Heart right ventricle (tissue), 16 donors: ENCODE data around the gene NAXD. TPM values are rescaled to one million over a fixed set of nuclear protein-coding genes. Genes with fewer than 3 reads are reported as not detected.

Experiments
- ATAC-seq, 8 donors: fragments of 200-7000 bp; cut with Tn5 transposase; one replicate each; pipeline ENCODE4 v1.9.1; 2020; ENCODE audit warnings: mild to moderate bottlenecking in 8 of 8, moderate library complexity in 8 of 8, moderate number of reproducible peaks in 1 of 8
- DNase-seq, 2 donors: peaks; one replicate each; pipeline ENCODE4 v3.0.0-alpha.2; 2020
- H3K27ac ChIP-seq, 10 donors: fragments of 200-600 bp; sonication (generic) in 2 of 10; one replicate each; pipeline versions ENCODE4 v1.5.0 to v1.8.0; 2020 to 2022; ENCODE audit warnings: mild to moderate bottlenecking in 3 of 10
- H3K27me3 ChIP-seq, 7 donors: fragments of 200-600 bp; one replicate each; pipeline ENCODE4 v1.8.0; 2021 to 2022; ENCODE audit warnings: mild to moderate bottlenecking in 2 of 7
- H3K36me3 ChIP-seq, 9 donors: fragments of 200-600 bp; sonication (generic) in 1 of 9; one replicate each; pipeline versions ENCODE4 v1.5.0 to v1.8.0; 2020 to 2022; ENCODE audit warnings: mild to moderate bottlenecking in 2 of 9
- H3K4me1 ChIP-seq, 9 donors: fragments of 200-600 bp; sonication (generic) in 1 of 9; one replicate each; pipeline versions ENCODE4 v1.5.0 to v1.8.0; 2020 to 2022; ENCODE audit warnings: mild to moderate bottlenecking in 4 of 9
- H3K4me3 ChIP-seq, 10 donors: fragments of 200-600 bp; sonication (generic) in 2 of 10; one replicate each; pipeline versions ENCODE4 v1.5.0 to v1.8.0; 2020 to 2022; ENCODE audit warnings: mild to moderate bottlenecking in 7 of 10, moderate library complexity in 2 of 10
- H3K9me3 ChIP-seq, 11 donors: fragments of 200-600 bp in 10 of 11; sonication (generic) in 2 of 11; one replicate each; pipeline versions ENCODE4 v1.5.0 to v1.8.0; 2013 to 2022; ENCODE audit warnings: mild to moderate bottlenecking in 2 of 11, control low read depth in 1 of 11, moderate library complexity in 1 of 11
- WGBS, 2 donors: extraction: QIAGEN DNeasy Blood & Tissue Kit; methylation state at CpG; one replicate each; pipeline ENCODE4 v1.1.7; 2013; ENCODE audit warnings: inconsistent platforms in 1 of 2; 5-methylcytosine and 5-hydroxymethylcytosine counted together
- intact Hi-C, 10 donors: fragments of 100-400 bp; cut with DNase I; formaldehyde crosslinking; loops; one replicate each; pipeline versions ENCODE4 v1.11.1 to v1.14.2; 2022
- polyA plus RNA-seq, 2 donors: library from polyadenylated mRNA; stranded (reverse); fragments of 200-250 nt; gene quantifications; one replicate each; pipeline ENCODE4 v1.2.3, GENCODE V29; 2013
- total RNA-seq, 10 donors: library from RNA; stranded (reverse); fragmentation: NEBNext Ultra II Directional in 3 of 10; extraction: Animal tissue kit (Norgen Biotek cat#: 25700) in 3 of 10; gene quantifications; one replicate each; pipeline versions ENCODE4 v1.2.1 to v1.2.4, GENCODE V29; 2021 to 2023
- TF ChIP-seq, protein P1 (sequence below), 9 donors: fragments of 200-600 bp; sonication (generic) in 2 of 9; IDR thresholded peaks; one replicate each; pipeline versions ENCODE4 v1.5.0 to v1.8.0; 2021 to 2022; ENCODE audit warnings: antibody characterized with exemption in 9 of 9, mild to moderate bottlenecking in 5 of 9, moderate library complexity in 1 of 9
- donor health status: Arrhythmogenic right ventricular cardiomyopathy.
- donor health status: ischemic (EF 13 %, LVEDD 7.1; RV severe dilation, severe dysfunction).
- donor health status: healthy with polysubstance abuse.
- donor health status: DM: no; HTN: yes; CAD: no.
- donor health status: DM: no; HTN: no; CAD: no.
- donor health status: ischemic (EF 25% LVEDD 6.9; RV normal size, moderate dysfunction).
- donor health status: ischemic (EF 25% LVEDD 5.7; RV mildly dilated, moderate dysfunction).
- donor health status: healthy.
- donor health status: DM: yes; HTN: yes; CAD: no.
- donor health status: Ischemic cardiomyopathy.
- donor health status: ischemic (EF 35%, LVEDD 5.7; RV mildly dilated, moderate dysfunction).
- donor health status: nonischemic (EF 11% LVEDD 7.7; RV severe dilation, severe dysfunction).
- donor health status: DM: yes; HTN: yes; CAD: no.
- donor health status: PGD.
- donor health status: ischemic (EF 29% LVEDD 5.4; RV normal size, mild dysfunction).
- donor health status: nonischemic (EF 23%, LVEDD 6.1; RV moderate dilation, normal function).

The NAXD gene
- total and polyA plus RNA-seq, 12 donors: 22.1 to 43.4 (median 27.8) TPM

DNA sequence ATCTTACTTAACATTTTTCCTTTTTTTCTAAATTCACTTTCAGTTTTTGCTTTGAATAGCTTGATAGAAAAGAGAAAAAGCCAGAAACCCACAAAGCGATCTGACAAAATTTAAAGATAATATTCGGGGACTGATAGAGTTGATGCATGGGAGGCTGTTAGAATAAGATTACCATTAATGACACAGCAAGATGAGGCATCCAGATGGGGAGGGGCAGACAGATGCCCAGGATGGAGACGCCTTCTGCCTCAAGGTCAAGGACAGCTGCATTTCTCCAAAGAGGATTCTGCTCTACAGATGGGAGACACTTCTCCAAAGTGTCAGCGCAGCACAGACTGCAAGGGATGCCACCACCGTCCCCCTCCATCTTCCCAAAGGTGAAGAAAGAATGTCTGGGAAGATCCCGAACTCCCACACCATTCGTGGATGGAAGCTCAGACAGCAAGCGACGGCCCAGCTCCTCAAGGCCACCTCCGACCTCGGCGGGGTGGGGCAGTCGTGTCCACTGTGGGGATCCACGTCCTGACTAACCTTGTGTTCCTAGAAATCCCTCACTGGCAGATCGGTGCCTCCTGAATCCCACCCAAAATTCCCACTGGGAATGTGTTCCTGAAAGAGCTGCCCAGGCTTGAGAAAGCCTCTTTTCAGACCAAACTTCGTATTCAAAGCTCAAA, 32.9 kb downstream of the NAXD start:
- DNase-seq (no peak), ATAC-seq (no peak)
- WGBS, 2 donors: 82 to 86% methylated on average over 16 of the region's 16 CpGs
- Histone ChIP-seq H3K27me3 (no peaks in the 10 kb centered on the region), H3K4me1 (peaks cover 0 to 12% (median 4%) of the 10 kb centered on the region in 9 donors), H3K9me3 (no peaks in the 10 kb centered on the region), H3K27ac (no peak overlapping the region), H3K36me3 (peaks cover 0 to 79% (median 7%) of the 10 kb centered on the region in 9 donors), H3K4me3 (no peak overlapping the region)
- intact Hi-C loops: no loop called here
- TF ChIP-seq, protein P1, sequence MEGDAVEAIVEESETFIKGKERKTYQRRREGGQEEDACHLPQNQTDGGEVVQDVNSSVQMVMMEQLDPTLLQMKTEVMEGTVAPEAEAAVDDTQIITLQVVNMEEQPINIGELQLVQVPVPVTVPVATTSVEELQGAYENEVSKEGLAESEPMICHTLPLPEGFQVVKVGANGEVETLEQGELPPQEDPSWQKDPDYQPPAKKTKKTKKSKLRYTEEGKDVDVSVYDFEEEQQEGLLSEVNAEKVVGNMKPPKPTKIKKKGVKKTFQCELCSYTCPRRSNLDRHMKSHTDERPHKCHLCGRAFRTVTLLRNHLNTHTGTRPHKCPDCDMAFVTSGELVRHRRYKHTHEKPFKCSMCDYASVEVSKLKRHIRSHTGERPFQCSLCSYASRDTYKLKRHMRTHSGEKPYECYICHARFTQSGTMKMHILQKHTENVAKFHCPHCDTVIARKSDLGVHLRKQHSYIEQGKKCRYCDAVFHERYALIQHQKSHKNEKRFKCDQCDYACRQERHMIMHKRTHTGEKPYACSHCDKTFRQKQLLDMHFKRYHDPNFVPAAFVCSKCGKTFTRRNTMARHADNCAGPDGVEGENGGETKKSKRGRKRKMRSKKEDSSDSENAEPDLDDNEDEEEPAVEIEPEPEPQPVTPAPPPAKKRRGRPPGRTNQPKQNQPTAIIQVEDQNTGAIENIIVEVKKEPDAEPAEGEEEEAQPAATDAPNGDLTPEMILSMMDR (IDR thresholded peaks at IDR 0.05): no peak

DNA sequence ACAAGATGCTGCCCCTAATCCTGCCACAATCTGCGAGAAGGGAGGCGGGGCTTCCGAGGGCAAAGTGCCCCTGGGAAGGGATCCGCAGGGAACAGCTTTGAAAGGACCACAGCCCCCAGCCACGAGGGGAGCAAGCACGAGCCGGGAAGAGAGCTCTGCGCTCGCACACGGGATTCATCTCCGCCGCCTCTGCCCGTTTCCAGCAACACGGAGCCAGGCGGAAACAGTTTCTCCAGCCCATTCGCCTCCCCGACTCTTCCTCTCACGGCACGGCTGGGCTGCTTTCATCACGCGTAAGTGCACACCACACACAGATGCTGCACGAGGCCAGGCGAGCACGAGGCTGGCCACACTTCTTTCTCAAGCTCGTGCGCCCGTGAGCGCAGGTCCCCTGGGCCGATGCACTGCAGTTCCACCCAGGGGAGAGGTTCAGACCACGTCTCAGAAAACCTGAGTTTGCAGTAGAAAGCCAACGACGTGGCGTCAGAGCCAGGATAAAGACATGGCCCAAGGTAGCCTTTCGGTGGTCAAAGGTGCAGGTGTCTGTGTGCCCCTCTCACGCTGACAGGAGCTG, 33.6 kb downstream of the NAXD start:
- Histone ChIP-seq H3K4me3 (no peak overlapping the region), H3K9me3 (no peaks in the 10 kb centered on the region), H3K36me3 (peaks cover 0 to 79% (median 4%) of the 10 kb centered on the region in 9 donors), H3K4me1 (peaks cover 0 to 12% (median 4%) of the 10 kb centered on the region in 9 donors), H3K27me3 (no peaks in the 10 kb centered on the region), H3K27ac (no peak overlapping the region)
- ATAC-seq: no peak
- intact Hi-C loops: no loop called here
- DNase-seq: no peak
- TF ChIP-seq, protein P1 (IDR thresholded peaks at IDR 0.05): no peak
- WGBS, 2 donors: 89 to 91% methylated on average over 35 of the region's 35 CpGs

DNA sequence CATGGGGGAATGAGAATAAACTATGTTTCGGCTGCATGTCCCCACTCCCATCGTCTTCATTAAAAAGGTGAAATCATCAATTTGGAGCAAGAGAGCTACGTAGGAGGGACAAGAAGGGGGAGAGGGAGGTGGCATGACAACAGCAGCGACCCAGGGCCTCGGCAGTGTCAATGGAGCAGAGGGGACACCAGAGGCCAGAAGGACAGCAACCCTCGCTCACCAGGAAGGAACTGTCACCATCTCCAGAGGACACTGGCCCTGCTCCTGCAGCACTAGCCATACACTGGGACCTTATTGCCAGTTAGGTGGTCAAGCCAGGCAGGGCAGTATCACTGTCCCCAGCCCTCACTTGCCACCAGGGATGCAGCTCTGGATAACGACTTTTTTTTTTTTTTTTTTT, 34.2 kb downstream of the NAXD start:
- WGBS, 2 donors: 86 to 92% methylated on average over 7 of the region's 7 CpGs
- TF ChIP-seq, protein P1 (IDR thresholded peaks at IDR 0.05): no peak
- Histone ChIP-seq H3K27me3 (no peaks in the 10 kb centered on the region), H3K4me3 (no peak overlapping the region), H3K36me3 (peaks cover 0 to 78% (median 0%) of the 10 kb centered on the region in 9 donors), H3K27ac (no peak overlapping the region), H3K4me1 (peaks cover 0 to 9% (median 3%) of the 10 kb centered on the region in 9 donors), H3K9me3 (no peaks in the 10 kb centered on the region)
- ATAC-seq (no peak), DNase-seq (no peak)
- intact Hi-C loops: no loop called here

DNA sequence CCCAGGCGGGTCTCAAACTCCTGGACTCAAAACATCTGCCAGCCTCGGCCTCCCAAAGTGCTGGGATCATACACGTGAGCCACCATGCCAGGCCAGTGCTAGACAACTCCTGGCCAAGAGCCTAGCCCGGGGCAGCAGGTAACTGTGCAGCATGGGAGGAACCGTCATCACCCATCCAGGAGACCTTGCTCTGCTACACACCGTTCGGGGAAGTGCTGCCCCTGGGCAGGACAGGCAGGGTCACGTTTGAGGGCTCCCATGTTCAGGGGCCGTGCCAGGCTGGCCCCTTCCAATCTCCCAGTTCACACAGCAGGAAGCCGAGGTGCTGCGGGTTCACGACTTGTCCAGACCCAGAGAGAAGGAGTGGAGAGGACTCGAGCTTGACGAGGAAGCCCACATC, 35.1 kb downstream of the NAXD start:
- TF ChIP-seq, protein P1 (IDR thresholded peaks at IDR 0.05): no peak
- Histone ChIP-seq H3K9me3 (no peaks in the 10 kb centered on the region), H3K36me3 (peaks cover 0 to 79% (median 0%) of the 10 kb centered on the region in 9 donors), H3K4me1 (peaks cover 0 to 5% (median 0%) of the 10 kb centered on the region in 9 donors), H3K27ac (no peak overlapping the region), H3K27me3 (no peaks in the 10 kb centered on the region), H3K4me3 (no peak overlapping the region)
- intact Hi-C loops: no loop called here
- 90 to 92% methylated on average over 14 of the region's 14 CpGs for WGBS, 2 donors
- ATAC-seq (no peak), DNase-seq (no peak)
